ENCODE results near the gene OXGR1.
"Not testable (repeated sequence)": the region's sequence is repeated elsewhere in the genome, so short reads cannot be mapped to it uniquely, and the experiment has no call there.

The OXGR1 gene

GRCh38 chr13:97000295-97000925, 6.1 kb upstream of the OXGR1 start:
- no peak for DNase-seq (ENCODE audit: low spot score in 2 of 2)
- Histone ChIP-seq H3K27me3 (ENCODE audit: low read depth) (peaks cover 9% of the 10 kb centered on the region), H3K9me3 (no peaks in the 10 kb centered on the region), H3K4me3 (no peak overlapping the region), H3K4me1 (no peaks in the 10 kb centered on the region), H3K36me3 (replicated peaks) (no peaks in the 10 kb centered on the region)
- in situ Hi-C loops (cut with MboI; ENCODE audit: low sequenced_read_pairs) = no loop called here

GRCh38 chr13:96999091-96999490, 4.8 kb upstream of the OXGR1 start:
- H3K4me1 ChIP-seq = no peaks in the 10 kb centered on the region
- H3K4me3 ChIP-seq = no peak overlapping the region
- DNase-seq (ENCODE audit: low spot score in 2 of 2) = no peak
- H3K9me3 ChIP-seq = no peaks in the 10 kb centered on the region
- in situ Hi-C loops (cut with MboI; ENCODE audit: low sequenced_read_pairs) = no loop called here
- no peaks in the 10 kb centered on the region for H3K36me3 ChIP-seq (replicated peaks)
- peaks cover 9% of the 10 kb centered on the region for H3K27me3 ChIP-seq (ENCODE audit: low read depth)

GRCh38 chr13:96998051-96998450, 3.8 kb upstream of the OXGR1 start:
- DNase-seq (ENCODE audit: low spot score in 2 of 2) = no peak
- no peak overlapping the region for H3K4me3 ChIP-seq
- no peaks in the 10 kb centered on the region for H3K9me3 ChIP-seq
- no peaks in the 10 kb centered on the region for H3K4me1 ChIP-seq
- peaks cover 9% of the 10 kb centered on the region for H3K27me3 ChIP-seq (ENCODE audit: low read depth)
- no peaks in the 10 kb centered on the region for H3K36me3 ChIP-seq (replicated peaks)
- in situ Hi-C loops (cut with MboI; ENCODE audit: low sequenced_read_pairs) = no loop called here

- Histone ChIP-seq H3K9me3 (no peaks in the 10 kb centered on the region), H3K27me3 (ENCODE audit: low read depth) (peaks cover 9% of the 10 kb centered on the region), H3K4me1 (no peaks in the 10 kb centered on the region), H3K36me3 (replicated peaks) (no peaks in the 10 kb centered on the region), H3K4me3 (no peak overlapping the region)
- DNase-seq (ENCODE audit: low spot score in 2 of 2) = no peak
- in situ Hi-C loops (cut with MboI; ENCODE audit: low sequenced_read_pairs) = no loop called here
These were observed 2.6 kb upstream of the OXGR1 start for GRCh38 chr13:96996886-96997285.

- peaks cover 9% of the 10 kb centered on the region for H3K27me3 ChIP-seq (ENCODE audit: low read depth)
- in situ Hi-C loops (cut with MboI; ENCODE audit: low sequenced_read_pairs) = no loop called here
These were observed 1.8 kb upstream of the OXGR1 start for GRCh38 chr13:96996107-96996506.

GRCh38 chr13:96994858-96995243, 575 bp upstream of the OXGR1 start:
- Histone ChIP-seq H3K27me3 (ENCODE audit: low read depth) (peaks cover 9% of the 10 kb centered on the region), H3K4me3 (no peak overlapping the region)
- in situ Hi-C loops (cut with MboI; ENCODE audit: low sequenced_read_pairs) = no loop called here

More at GRCh38 chr13:96996107-96996506, 1.8 kb upstream of the OXGR1 start:
- no peak for DNase-seq (ENCODE audit: low spot score in 2 of 2)
- no peak overlapping the region for H3K4me3 ChIP-seq
- no peaks in the 10 kb centered on the region for H3K36me3 ChIP-seq (replicated peaks)
- H3K9me3 ChIP-seq = no peaks in the 10 kb centered on the region
- H3K4me1 ChIP-seq = no peaks in the 10 kb centered on the region

GRCh38 chr13:96993634-96994016, 651 bp downstream of the OXGR1 start:
- H3K9me3 ChIP-seq = no peaks in the 10 kb centered on the region
- no peak for DNase-seq (ENCODE audit: low spot score in 2 of 2)
- in situ Hi-C loops (cut with MboI; ENCODE audit: low sequenced_read_pairs) = no loop called here
- H3K27me3 ChIP-seq (ENCODE audit: low read depth) = peaks cover 9% of the 10 kb centered on the region
- H3K4me3 ChIP-seq = no peak overlapping the region
- H3K4me1 ChIP-seq = no peaks in the 10 kb centered on the region
- no peaks in the 10 kb centered on the region for H3K36me3 ChIP-seq (replicated peaks)

More at GRCh38 chr13:96994858-96995243, 575 bp upstream of the OXGR1 start:
- Histone ChIP-seq H3K36me3 (replicated peaks) (no peaks in the 10 kb centered on the region), H3K9me3 (no peaks in the 10 kb centered on the region), H3K4me1 (no peaks in the 10 kb centered on the region)
- no peak for DNase-seq (ENCODE audit: low spot score in 2 of 2)

GRCh38 chr13:96992633-96993032, 1.6 kb downstream of the OXGR1 start:
- Histone ChIP-seq H3K36me3 (replicated peaks) (no peaks in the 10 kb centered on the region), H3K4me3 (no peak overlapping the region), H3K9me3 (no peaks in the 10 kb centered on the region), H3K4me1 (no peaks in the 10 kb centered on the region), H3K27me3 (ENCODE audit: low read depth) (peaks cover 9% of the 10 kb centered on the region)
- no peak for DNase-seq (ENCODE audit: low spot score in 2 of 2)
- in situ Hi-C loops (cut with MboI; ENCODE audit: low sequenced_read_pairs) = no loop called here

GRCh38 chr13:96991072-96991471, 3.2 kb downstream of the OXGR1 start:
- DNase-seq (ENCODE audit: low spot score in 2 of 2) = no peak
- H3K4me3 ChIP-seq = no peak overlapping the region
- H3K4me1 ChIP-seq = no peaks in the 10 kb centered on the region
- in situ Hi-C loops (cut with MboI; ENCODE audit: low sequenced_read_pairs) = no loop called here
- no peaks in the 10 kb centered on the region for H3K36me3 ChIP-seq (replicated peaks)
- no peaks in the 10 kb centered on the region for H3K9me3 ChIP-seq
- H3K27me3 ChIP-seq (ENCODE audit: low read depth) = peaks cover 5% of the 10 kb centered on the region

GRCh38 chr13:96988441-96988840, 5.8 kb downstream of the OXGR1 start:
- no peak for DNase-seq (ENCODE audit: low spot score in 2 of 2)
- H3K27me3 ChIP-seq (ENCODE audit: low read depth) = 0 out of 2 replicates have a peak, but pooled peaks cover 6% of the 10 kb centered on the region
- in situ Hi-C loops (cut with MboI; ENCODE audit: low sequenced_read_pairs) = no loop called here

GRCh38 chr13:96984051-96984508, 10.2 kb downstream of the OXGR1 start:
- DNase-seq (ENCODE audit: low spot score in 2 of 2) = peak; percentile 61 to 66
- H3K9me3 ChIP-seq = no peaks in the 10 kb centered on the region

More at GRCh38 chr13:96988441-96988840, 5.8 kb downstream of the OXGR1 start:
- Histone ChIP-seq H3K9me3 (no peaks in the 10 kb centered on the region), H3K4me1 (peaks cover 7% of the 10 kb centered on the region), H3K4me3 (no peak overlapping the region), H3K36me3 (replicated peaks) (no peaks in the 10 kb centered on the region)

GRCh38 chr13:96982672-96983071, 11.6 kb downstream of the OXGR1 start:
- in situ Hi-C loops (cut with MboI; ENCODE audit: low sequenced_read_pairs) = no loop called here
- no peaks in the 10 kb centered on the region for H3K36me3 ChIP-seq (replicated peaks)
- H3K27me3 ChIP-seq (ENCODE audit: low read depth) = 0 out of 2 replicates have a peak, but pooled peaks cover 7% of the 10 kb centered on the region
- peaks cover 9% of the 10 kb centered on the region for H3K4me1 ChIP-seq
- H3K4me3 ChIP-seq = no peak overlapping the region
- no peaks in the 10 kb centered on the region for H3K9me3 ChIP-seq
- DNase-seq (ENCODE audit: low spot score in 2 of 2) = no peak

More at GRCh38 chr13:96984051-96984508, 10.2 kb downstream of the OXGR1 start:
- Histone ChIP-seq H3K36me3 (replicated peaks) (no peaks in the 10 kb centered on the region), H3K27me3 (ENCODE audit: low read depth) (0 out of 2 replicates have a peak, but pooled peaks cover 7% of the 10 kb centered on the region), H3K4me1 (peaks cover 9% of the 10 kb centered on the region), H3K4me3 (peak overlapping the region; percentile 3)
- in situ Hi-C loops (cut with MboI; ENCODE audit: low sequenced_read_pairs) = no loop called here

- in situ Hi-C loops (cut with MboI; ENCODE audit: low sequenced_read_pairs); H3K27me3 ChIP-seq (ENCODE audit: low read depth); H3K4me3 ChIP-seq; DNase-seq (ENCODE audit: low spot score in 2 of 2); H3K9me3 ChIP-seq; H3K36me3 ChIP-seq (replicated peaks); H3K4me1 ChIP-seq: not testable (repeated sequence)
These were observed 14.4 kb downstream of the OXGR1 start for GRCh38 chr13:96979861-96980260.

GRCh38 chr13:96968027-96968426, 26.2 kb downstream of the OXGR1 start:
- Histone ChIP-seq H3K9me3 (no peaks in the 10 kb centered on the region), H3K4me1 (peaks cover 8% of the 10 kb centered on the region), H3K36me3 (replicated peaks) (no peaks in the 10 kb centered on the region), H3K27me3 (ENCODE audit: low read depth) (no peaks in the 10 kb centered on the region), H3K4me3 (no peak overlapping the region)
- DNase-seq (ENCODE audit: low spot score in 2 of 2) = no peak
- in situ Hi-C loops (cut with MboI; ENCODE audit: low sequenced_read_pairs) = loop anchor here (10.0 to 25.0 kb wide), 2 partner anchors 943 to 1781 kb away; no protein-coding TSS in a partner anchor
